ENCODE results near the gene F12.

Gene F12

DNA sequence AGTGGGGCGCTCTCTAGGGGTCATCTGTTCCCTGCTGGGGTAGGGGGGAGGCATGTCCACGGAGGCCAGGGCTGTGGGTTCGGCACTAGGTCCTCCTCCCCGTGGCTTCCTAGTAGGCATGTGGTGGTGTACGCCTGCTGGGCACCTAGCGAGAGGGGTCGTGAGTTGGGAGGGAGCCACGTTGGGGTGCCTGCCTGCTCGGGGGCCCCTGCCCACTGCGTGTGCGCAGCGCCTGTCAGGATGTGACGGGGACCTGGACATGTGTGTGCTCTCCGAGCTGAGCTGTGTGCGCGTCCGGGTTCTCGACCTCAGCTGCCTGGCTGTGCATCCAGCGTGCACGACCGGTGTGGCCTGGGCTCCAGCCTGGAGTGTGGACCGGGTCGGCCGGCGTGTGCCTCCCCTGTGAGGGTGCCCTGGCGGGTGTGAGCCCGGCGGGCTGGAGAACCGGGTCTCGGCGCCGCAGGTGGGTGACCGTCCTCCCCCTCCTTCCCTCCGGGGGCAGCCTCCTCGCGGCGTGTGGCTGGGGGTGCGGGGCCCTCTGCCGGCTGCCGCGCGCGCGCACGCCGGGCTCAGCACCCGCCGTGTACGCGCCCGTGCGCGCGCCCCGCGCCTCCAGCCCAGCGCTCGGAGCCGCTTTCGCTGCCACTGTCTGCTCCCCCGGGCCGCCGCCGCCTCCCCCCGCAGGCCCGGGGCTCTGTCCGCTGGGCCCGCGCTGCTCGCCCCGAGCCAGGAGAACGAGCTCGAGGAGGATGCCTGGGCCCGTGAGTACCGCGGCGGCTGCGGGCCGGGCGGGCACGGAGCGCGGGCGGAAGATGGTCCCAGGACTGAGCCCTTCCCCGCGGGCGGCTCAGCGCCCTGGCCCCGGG lies 37.1 kb upstream of the F12 start, which contains the start of gene PRR7:
TSS of gene PRR7 (plus strand) at position 615 of the 866 bp plus-strand sequence. CDS start 8,254 bp downstream, outside the sequence.
- peak; percentile 63 for DNase-seq

DNA sequence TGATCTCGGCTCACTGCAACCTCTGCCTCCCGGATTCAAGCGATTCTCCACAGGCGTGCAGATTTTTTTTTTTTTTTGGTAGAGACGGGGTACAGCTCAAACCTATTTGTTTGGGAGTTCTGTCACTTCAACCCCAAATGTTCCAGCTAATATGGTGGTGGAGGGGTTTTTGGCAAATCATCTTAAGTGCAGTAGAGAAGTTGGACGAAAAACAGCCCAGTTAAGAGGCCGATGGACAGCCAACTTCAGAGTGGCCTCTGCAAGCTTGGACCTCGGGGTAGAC lies 36.5 kb upstream of the F12 start:
- DNase-seq = no peak

- DNase-seq = no peak
Measured at GRCh38 chr5:177445052-177445916, 35.9 kb upstream of the F12 start.

DNA sequence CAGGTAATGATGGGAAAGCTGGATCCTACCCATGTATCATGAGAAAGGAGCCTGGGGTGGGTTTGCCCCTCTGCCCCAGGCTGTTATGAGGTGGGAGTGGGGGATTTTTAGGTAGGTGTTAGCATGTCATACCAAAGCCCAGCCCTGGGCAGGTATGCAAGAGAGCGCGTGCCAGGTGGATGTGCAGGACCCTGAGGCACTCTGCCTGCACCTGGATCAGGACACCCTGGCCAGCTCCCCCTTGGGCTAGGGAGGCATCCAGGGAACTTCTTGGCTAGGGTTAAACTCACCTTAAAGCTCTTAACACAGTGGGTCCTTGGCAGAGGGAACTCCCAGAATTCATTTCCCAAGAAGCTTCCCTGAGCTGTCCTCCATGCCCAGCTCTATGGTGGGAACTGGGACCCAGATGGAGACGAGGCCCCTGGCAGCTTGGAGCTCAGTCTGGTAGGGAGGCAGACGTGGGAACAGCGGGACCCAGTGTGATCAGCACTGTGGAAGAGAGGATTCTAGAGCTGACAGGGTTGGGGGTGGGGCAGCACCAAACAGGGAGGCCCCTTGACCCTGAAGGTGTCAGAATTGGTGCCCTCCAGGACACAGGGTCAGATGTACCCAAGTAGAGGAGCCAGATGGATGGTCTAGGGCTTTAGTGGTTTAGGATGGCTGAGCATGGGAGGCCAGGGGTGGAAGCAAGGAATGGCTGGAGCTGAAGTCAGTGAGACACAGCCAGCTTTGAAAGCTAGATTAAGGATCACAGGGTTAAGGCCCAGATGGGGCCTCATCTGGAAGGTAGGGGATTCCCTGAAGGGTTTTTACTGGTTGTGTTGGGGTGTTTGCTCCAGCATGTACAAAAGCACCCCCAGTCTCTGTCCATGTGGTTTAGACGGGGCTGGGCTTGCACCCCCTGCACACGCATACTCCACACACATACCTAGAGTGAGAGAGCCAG lies 35.0 kb upstream of the F12 start:
- DNase-seq = no peak

GRCh38 chr5:177443144-177443983 lies 34.0 kb upstream of the F12 start:
- DNase-seq = no peak

DNA sequence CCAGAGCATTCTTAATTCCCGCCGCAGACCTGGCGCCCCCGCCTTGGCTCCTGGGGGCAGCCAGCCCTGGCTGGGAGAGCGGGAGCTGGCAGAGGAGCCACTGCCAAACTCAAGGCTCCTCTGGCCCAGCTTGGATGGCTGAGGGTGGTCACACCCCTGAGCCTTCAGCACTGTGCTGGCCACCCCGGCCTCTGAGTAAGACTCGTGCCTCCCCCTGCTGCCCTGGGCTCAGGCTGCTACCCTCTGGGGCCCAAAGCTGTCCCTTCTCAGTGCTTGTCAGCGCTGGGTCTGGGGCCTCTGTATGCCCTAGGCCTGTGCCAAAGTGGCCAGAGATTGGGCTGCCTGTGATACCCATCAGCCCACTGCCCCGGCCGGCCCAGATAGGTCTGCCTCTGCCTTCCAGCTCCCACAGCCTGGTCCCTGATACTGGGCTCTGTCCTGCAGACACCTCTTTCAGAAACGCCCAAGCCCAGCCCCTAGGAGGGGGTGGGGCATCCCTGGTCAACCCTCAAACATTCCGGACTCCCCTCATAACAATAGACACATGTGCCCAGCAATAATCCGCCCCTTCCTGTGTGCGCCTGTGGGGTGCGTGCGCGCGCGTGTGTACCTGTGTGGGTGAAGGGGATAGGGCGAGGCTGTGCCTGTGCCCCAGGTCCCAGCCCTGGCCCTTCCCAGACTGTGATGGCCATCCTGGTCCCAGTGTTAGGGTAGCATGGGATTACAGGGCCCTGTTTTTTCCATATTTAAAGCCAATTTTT lies 32.9 kb upstream of the F12 start:
- DNase-seq = no peak

GRCh38 chr5:177440990-177441780 lies 31.8 kb upstream of the F12 start:
- DNase-seq = no peak

GRCh38 chr5:177440211-177440989 lies 31.0 kb upstream of the F12 start:
- DNase-seq = peak; percentile 55

DNA sequence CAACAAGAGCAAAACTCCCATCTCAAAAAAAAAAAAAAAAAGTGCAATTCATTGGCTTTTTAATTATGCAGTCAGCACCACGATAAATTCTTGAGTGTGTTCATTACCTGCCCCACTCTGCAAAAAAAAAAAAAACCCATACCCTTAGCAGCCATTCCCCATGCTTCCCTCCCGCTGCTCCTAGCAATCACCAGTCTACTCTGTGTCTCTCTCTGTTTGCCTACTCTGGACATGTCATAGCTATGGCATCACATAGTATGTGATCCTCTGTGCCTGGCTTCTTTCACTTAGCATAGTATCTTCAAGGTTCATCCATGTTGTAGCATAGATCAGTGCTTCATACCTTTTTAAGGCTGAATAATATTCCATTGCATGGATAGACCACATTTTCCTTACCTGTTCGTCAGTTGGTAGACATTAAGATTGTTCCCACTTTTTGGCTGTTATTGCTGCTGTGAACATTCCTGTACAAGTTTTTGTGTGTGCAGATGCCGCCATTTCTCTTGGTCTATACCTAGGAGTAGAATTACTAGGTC lies 30.2 kb upstream of the F12 start:
- DNase-seq = no peak

GRCh38 chr5:177438468-177438867 lies 29.1 kb upstream of the F12 start:
- DNase-seq = no peak

DNA sequence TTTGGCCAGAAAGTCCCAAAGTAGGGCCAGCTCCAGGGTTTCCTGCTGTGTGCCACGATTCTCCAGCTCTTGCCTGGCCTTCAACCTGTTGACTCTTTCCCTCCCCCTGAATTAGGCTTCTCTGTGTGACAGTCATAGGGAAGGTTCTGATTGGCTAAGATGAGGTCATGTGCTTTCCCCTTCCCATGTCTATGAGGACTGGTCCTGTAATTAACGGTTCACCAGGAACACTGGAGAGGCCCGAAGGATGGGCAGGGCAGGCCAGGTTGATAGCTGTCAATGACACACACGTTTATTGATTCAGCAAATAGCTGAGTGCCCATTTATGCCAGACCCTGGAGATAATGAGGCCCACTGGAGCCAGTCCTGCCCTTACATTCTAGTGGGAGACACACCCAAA lies 28.3 kb upstream of the F12 start:
- DNase-seq = no peak

DNA sequence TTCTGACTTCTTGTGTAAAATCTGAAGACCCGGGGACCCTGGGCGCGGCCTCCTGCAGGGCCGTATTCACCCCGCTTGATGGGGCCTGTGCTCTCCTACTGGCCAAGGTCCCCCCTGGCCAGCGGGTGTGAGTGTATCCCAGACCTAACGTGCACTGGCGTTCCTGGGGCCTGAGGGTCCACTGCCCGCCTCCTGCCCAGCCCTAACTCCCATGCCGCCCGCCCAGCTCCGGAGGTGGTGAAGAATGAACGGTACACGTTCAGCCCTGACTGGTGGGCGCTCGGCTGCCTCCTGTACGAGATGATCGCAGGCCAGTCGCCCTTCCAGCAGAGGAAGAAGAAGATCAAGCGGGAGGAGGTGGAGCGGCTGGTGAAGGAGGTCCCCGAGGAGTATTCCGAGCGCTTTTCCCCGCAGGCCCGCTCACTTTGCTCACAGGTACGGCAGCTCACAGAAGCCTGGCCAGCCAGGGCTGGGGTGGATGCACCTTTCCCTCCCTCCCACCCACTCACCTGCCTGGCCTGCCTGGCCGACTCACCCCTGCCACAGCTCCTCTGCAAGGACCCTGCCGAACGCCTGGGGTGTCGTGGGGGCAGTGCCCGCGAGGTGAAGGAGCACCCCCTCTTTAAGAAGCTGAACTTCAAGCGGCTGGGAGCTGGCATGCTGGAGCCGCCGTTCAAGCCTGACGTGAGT lies 26.6 kb upstream of the F12 start:
- DNase-seq = no peak

GRCh38 chr5:177434942-177435738 lies 25.8 kb upstream of the F12 start:
- DNase-seq = no peak

DNA sequence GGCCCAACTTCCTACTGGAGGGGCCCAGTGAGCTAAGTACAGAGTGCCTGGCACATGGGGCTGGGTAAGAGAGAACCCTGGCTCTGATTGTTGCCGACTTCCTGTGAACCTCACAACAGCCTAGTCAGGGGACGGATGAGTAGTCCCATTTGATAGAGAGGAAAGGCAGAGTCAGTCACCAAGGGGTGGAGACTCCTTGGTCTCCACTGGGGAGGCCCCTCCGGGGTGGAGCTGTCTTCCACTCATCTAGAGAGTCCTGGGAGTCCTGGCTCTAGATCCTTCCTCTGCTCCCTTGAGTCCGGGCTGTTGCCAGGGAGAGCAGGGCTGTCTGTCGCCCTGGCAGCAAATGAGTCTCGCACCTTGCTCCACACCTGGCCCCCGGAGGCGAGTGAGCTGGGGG lies 25.1 kb upstream of the F12 start:
- DNase-seq = no peak

- no peak for DNase-seq
Measured at GRCh38 chr5:177433658-177434217, 24.4 kb upstream of the F12 start.

DNA sequence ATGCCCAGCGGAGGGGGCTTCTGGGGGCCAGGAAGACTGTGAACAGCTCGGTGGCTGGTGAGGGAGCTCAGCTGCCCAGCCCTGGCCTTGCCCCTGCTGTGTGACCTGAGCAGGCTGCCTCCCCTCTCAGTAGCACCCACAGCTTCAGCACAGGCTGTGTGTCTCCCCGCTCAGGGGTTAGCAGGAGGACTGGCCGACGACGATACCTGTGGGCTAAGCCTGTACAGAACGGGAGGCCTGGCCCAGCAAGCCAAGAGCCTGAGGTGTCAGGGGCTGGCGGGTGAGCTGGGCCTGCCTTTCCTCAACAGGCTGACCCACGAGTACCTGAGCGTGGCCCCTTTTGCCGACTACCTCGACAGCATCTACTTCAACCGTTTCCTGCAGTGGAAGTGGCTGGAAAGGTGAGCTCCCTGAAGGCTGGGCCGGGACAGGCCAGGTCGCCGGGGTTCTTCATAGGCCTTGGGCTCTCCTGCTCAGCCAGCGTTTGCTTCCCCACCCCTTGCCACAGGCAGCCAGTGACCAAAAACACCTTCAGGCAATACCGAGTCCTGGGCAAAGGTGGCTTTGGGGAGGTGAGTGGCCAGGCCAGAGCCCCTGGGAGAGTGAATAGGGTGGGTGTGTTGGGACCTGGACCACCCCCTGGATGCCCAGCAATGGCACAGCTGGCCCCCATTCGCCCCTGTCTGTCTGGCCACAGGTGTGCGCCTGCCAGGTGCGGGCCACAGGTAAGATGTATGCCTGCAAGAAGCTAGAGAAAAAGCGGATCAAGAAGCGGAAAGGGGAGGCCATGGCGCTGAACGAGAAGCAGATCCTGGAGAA lies 23.7 kb upstream of the F12 start:
- DNase-seq = no peak
